Heart right ventricle (tissue), 16 donors: ENCODE data around the gene C1QB. TPM values are rescaled to one million over a fixed set of nuclear protein-coding genes. Genes with fewer than 3 reads are reported as not detected.
"Not testable (repeated sequence)": the region's sequence is repeated elsewhere in the genome, so short reads cannot be mapped to it uniquely, and the experiment has no call there.

Source experiments
- ATAC-seq, 8 donors: fragments of 200-7000 bp; cut with Tn5 transposase; one replicate each; pipeline ENCODE4 v1.9.1; 2020; ENCODE audit warnings: mild to moderate bottlenecking in 8 of 8, moderate library complexity in 8 of 8, moderate number of reproducible peaks in 1 of 8
- DNase-seq, 2 donors: peaks; one replicate each; pipeline ENCODE4 v3.0.0-alpha.2; 2020
- H3K27ac ChIP-seq, 10 donors: fragments of 200-600 bp; sonication (generic) in 2 of 10; one replicate each; pipeline versions ENCODE4 v1.5.0 to v1.8.0; 2020 to 2022; ENCODE audit warnings: mild to moderate bottlenecking in 3 of 10
- H3K27me3 ChIP-seq, 7 donors: fragments of 200-600 bp; one replicate each; pipeline ENCODE4 v1.8.0; 2021 to 2022; ENCODE audit warnings: mild to moderate bottlenecking in 2 of 7
- H3K36me3 ChIP-seq, 9 donors: fragments of 200-600 bp; sonication (generic) in 1 of 9; one replicate each; pipeline versions ENCODE4 v1.5.0 to v1.8.0; 2020 to 2022; ENCODE audit warnings: mild to moderate bottlenecking in 2 of 9
- H3K4me1 ChIP-seq, 9 donors: fragments of 200-600 bp; sonication (generic) in 1 of 9; one replicate each; pipeline versions ENCODE4 v1.5.0 to v1.8.0; 2020 to 2022; ENCODE audit warnings: mild to moderate bottlenecking in 4 of 9
- H3K4me3 ChIP-seq, 10 donors: fragments of 200-600 bp; sonication (generic) in 2 of 10; one replicate each; pipeline versions ENCODE4 v1.5.0 to v1.8.0; 2020 to 2022; ENCODE audit warnings: mild to moderate bottlenecking in 7 of 10, moderate library complexity in 2 of 10
- H3K9me3 ChIP-seq, 11 donors: fragments of 200-600 bp in 10 of 11; sonication (generic) in 2 of 11; one replicate each; pipeline versions ENCODE4 v1.5.0 to v1.8.0; 2013 to 2022; ENCODE audit warnings: mild to moderate bottlenecking in 2 of 11, control low read depth in 1 of 11, moderate library complexity in 1 of 11
- WGBS, 2 donors: extraction: QIAGEN DNeasy Blood & Tissue Kit; methylation state at CpG; one replicate each; pipeline ENCODE4 v1.1.7; 2013; ENCODE audit warnings: inconsistent platforms in 1 of 2; 5-methylcytosine and 5-hydroxymethylcytosine counted together
- intact Hi-C, 10 donors: fragments of 100-400 bp; cut with DNase I; formaldehyde crosslinking; loops; one replicate each; pipeline versions ENCODE4 v1.11.1 to v1.14.2; 2022
- polyA plus RNA-seq, 2 donors: library from polyadenylated mRNA; stranded (reverse); fragments of 200-250 nt; gene quantifications; one replicate each; pipeline ENCODE4 v1.2.3, GENCODE V29; 2013
- total RNA-seq, 10 donors: library from RNA; stranded (reverse); fragmentation: NEBNext Ultra II Directional in 3 of 10; extraction: Animal tissue kit (Norgen Biotek cat#: 25700) in 3 of 10; gene quantifications; one replicate each; pipeline versions ENCODE4 v1.2.1 to v1.2.4, GENCODE V29; 2021 to 2023
- TF ChIP-seq, protein P1 (sequence below), 9 donors: fragments of 200-600 bp; sonication (generic) in 2 of 9; IDR thresholded peaks; one replicate each; pipeline versions ENCODE4 v1.5.0 to v1.8.0; 2021 to 2022; ENCODE audit warnings: antibody characterized with exemption in 9 of 9, mild to moderate bottlenecking in 5 of 9, moderate library complexity in 1 of 9
- donor health status: Arrhythmogenic right ventricular cardiomyopathy.
- donor health status: ischemic (EF 13 %, LVEDD 7.1; RV severe dilation, severe dysfunction).
- donor health status: healthy with polysubstance abuse.
- donor health status: DM: no; HTN: yes; CAD: no.
- donor health status: DM: no; HTN: no; CAD: no.
- donor health status: ischemic (EF 25% LVEDD 6.9; RV normal size, moderate dysfunction).
- donor health status: ischemic (EF 25% LVEDD 5.7; RV mildly dilated, moderate dysfunction).
- donor health status: healthy.
- donor health status: DM: yes; HTN: yes; CAD: no.
- donor health status: Ischemic cardiomyopathy.
- donor health status: ischemic (EF 35%, LVEDD 5.7; RV mildly dilated, moderate dysfunction).
- donor health status: nonischemic (EF 11% LVEDD 7.7; RV severe dilation, severe dysfunction).
- donor health status: DM: yes; HTN: yes; CAD: no.
- donor health status: PGD.
- donor health status: ischemic (EF 29% LVEDD 5.4; RV normal size, mild dysfunction).
- donor health status: nonischemic (EF 23%, LVEDD 6.1; RV moderate dilation, normal function).

C1QB gene
- total and polyA plus RNA-seq, 12 donors, result 10.0 to 367 (median 28.5) TPM

DNA sequence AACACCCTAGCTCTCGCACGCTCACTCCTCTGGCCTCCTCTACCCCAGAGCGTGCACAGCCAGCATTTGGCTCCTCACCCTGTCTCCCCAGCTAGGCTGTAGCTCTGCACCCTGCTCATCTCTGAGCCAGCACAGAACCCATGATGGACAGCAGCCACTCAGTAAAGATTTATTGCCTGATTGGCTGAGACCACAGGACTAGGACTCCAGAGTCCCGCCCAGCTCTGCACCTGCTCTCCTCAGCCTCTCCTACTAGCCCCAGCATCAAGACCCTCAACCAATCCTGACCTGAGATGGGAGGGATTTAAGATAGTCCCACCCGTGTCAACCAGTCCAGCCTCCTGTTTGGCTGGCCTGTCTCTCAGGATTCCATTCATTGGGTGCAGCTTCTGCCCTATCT is 9.3 kb downstream of the C1QB start:
- H3K4me1 ChIP-seq, result no peaks in the 10 kb centered on the region
- WGBS, 2 donors, result 60 to 73% methylated on average over 5 of the region's 5 CpGs
- H3K36me3 ChIP-seq, result peaks cover 0 to 24% (median 0%) of the 10 kb centered on the region in 9 donors
- H3K4me3 ChIP-seq, result no peak overlapping the region
- H3K9me3 ChIP-seq, result no peaks in the 10 kb centered on the region
- DNase-seq (no peak), ATAC-seq (peak in 7 of 8 donors; percentile 14 to 61 (median 46))
- no peak overlapping the region for H3K27ac ChIP-seq
- peaks cover 0 to 39% (median 4%) of the 10 kb centered on the region in 7 donors for H3K27me3 ChIP-seq
- TF ChIP-seq, protein P1, sequence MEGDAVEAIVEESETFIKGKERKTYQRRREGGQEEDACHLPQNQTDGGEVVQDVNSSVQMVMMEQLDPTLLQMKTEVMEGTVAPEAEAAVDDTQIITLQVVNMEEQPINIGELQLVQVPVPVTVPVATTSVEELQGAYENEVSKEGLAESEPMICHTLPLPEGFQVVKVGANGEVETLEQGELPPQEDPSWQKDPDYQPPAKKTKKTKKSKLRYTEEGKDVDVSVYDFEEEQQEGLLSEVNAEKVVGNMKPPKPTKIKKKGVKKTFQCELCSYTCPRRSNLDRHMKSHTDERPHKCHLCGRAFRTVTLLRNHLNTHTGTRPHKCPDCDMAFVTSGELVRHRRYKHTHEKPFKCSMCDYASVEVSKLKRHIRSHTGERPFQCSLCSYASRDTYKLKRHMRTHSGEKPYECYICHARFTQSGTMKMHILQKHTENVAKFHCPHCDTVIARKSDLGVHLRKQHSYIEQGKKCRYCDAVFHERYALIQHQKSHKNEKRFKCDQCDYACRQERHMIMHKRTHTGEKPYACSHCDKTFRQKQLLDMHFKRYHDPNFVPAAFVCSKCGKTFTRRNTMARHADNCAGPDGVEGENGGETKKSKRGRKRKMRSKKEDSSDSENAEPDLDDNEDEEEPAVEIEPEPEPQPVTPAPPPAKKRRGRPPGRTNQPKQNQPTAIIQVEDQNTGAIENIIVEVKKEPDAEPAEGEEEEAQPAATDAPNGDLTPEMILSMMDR (IDR thresholded peaks at IDR 0.05), result no peak
- intact Hi-C loops, result no loop called here

DNA sequence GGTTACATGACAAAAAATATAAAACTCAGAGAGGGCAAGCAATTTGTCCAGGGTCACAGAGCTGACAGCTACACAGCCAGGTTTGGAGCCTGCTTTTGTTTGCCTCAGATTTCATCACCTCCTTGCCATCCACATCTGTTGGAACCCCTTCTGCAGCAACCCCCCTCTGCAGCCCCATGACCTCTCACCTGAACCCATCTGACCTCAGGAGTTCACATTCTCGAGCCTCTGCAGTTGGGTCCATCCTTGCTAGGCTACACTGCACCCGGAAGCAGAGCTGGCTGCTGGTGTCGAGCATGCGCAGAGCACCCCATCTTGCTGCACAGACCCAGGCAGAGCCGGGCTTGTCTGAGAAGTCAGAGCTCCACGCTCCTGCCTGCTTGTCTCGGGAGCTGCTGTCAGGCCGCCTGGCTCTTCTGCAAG is 10.0 kb downstream of the C1QB start:
- no peak overlapping the region for H3K27ac ChIP-seq
- peaks cover 0 to 24% (median 0%) of the 10 kb centered on the region in 9 donors for H3K36me3 ChIP-seq
- H3K4me3 ChIP-seq, result no peak overlapping the region
- peaks cover 0 to 41% (median 3%) of the 10 kb centered on the region in 7 donors for H3K27me3 ChIP-seq
- WGBS, 2 donors, result 76 to 80% methylated on average over 8 of the region's 8 CpGs
- intact Hi-C loops, result no loop called here
- ATAC-seq (peak in 1 of 8 donors; percentile 14), DNase-seq (no peak)
- H3K4me1 ChIP-seq, result no peaks in the 10 kb centered on the region
- no peaks in the 10 kb centered on the region for H3K9me3 ChIP-seq
- TF ChIP-seq, protein P1 (IDR thresholded peaks at IDR 0.05), result no peak

DNA sequence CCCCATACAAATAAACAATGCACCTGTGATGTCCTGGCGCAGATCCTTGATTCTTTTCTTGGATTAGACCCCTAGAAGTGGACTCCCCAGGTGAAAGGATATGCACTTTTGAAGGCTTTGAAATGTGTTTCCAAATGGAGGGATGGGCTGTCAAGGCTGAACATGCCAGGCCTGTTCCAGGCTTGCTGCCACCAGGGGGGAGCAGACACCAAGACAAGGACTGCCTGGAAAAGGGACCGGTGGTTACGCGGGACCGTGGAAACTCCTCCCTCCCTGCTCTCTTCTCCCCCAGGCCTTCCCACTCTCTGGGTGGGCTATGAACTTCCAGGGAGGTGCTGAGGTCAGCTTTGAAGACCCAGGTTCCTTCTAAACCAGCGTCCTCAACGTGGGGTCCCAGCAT is 12.7 kb downstream of the C1QB start:
- peaks cover 0 to 53% (median 19%) of the 10 kb centered on the region in 7 donors for H3K27me3 ChIP-seq
- ATAC-seq, result peak in 1 of 8 donors; percentile 39
- 40 to 50% methylated on average over 7 of the region's 7 CpGs for WGBS, 2 donors
- H3K9me3 ChIP-seq, result no peaks in the 10 kb centered on the region
- H3K36me3 ChIP-seq, result peaks cover 0 to 10% (median 0%) of the 10 kb centered on the region in 9 donors
- intact Hi-C loops, result no loop called here
- no peak overlapping the region for H3K4me3 ChIP-seq
- H3K4me1 ChIP-seq, result no peaks in the 10 kb centered on the region
- no peak overlapping the region for H3K27ac ChIP-seq
- TF ChIP-seq, protein P1 (IDR thresholded peaks at IDR 0.05), result peak in 7 of 9 donors; percentile 10 to 44 (median 33)
- no peak for DNase-seq

- H3K36me3 ChIP-seq, result peaks cover 0 to 4% (median 0%) of the 10 kb centered on the region in 9 donors
- no peak for DNase-seq
- no peak overlapping the region for H3K27ac ChIP-seq
- H3K27me3 ChIP-seq, result peaks cover 0 to 60% (median 25%) of the 10 kb centered on the region in 7 donors
- no peaks in the 10 kb centered on the region for H3K9me3 ChIP-seq
- H3K4me3 ChIP-seq, result no peak overlapping the region
- 49 to 78% methylated on average over 2 of the region's 2 CpGs for WGBS, 2 donors
- ATAC-seq, result peak in 1 of 8 donors; percentile 30
- no peaks in the 10 kb centered on the region for H3K4me1 ChIP-seq
- TF ChIP-seq, protein P1 (IDR thresholded peaks at IDR 0.05), result no peak
- intact Hi-C loops, result no loop called here
Observed at GRCh38 chr1:22666412-22666811, 13.4 kb downstream of the C1QB start.

DNA sequence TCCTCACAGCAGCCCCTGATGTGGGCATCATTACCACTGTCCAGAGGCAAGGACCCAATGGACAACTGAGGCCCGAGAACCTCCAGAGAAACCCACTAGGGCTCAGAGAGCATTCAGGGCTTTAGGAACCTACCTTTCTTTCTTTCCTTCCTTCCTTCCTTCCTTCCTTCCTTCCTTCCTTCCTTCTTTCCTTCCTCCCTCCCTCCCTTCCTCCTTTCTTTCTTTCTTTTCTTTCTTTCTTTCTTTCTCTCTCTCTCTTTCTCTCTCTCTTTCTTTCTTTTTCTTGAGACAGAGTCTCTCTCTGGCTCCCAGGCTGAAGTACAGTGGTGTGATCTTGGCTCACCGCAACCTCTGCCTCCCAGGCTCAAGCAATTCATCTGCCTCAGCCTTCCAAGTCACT is 15.8 kb downstream of the C1QB start:
- 90 to 92% methylated on average over 2 of the region's 2 CpGs for WGBS, 2 donors
- intact Hi-C loops, H3K9me3 ChIP-seq, H3K36me3 ChIP-seq, ATAC-seq, DNase-seq, H3K27ac ChIP-seq, H3K4me1 ChIP-seq, H3K4me3 ChIP-seq: not testable (repeated sequence)
- peaks cover 0 to 70% (median 45%) of the 10 kb centered on the region in 7 donors for H3K27me3 ChIP-seq
